ENCODE data around the gene TRIM66. TPM values are rescaled to one million over a fixed set of nuclear protein-coding genes. Genes with fewer than 3 reads are reported as not detected.

Gene TRIM66
- total RNA-seq, 2 donors from 2014 or later = 11.2 to 37.2 TPM

DNA sequence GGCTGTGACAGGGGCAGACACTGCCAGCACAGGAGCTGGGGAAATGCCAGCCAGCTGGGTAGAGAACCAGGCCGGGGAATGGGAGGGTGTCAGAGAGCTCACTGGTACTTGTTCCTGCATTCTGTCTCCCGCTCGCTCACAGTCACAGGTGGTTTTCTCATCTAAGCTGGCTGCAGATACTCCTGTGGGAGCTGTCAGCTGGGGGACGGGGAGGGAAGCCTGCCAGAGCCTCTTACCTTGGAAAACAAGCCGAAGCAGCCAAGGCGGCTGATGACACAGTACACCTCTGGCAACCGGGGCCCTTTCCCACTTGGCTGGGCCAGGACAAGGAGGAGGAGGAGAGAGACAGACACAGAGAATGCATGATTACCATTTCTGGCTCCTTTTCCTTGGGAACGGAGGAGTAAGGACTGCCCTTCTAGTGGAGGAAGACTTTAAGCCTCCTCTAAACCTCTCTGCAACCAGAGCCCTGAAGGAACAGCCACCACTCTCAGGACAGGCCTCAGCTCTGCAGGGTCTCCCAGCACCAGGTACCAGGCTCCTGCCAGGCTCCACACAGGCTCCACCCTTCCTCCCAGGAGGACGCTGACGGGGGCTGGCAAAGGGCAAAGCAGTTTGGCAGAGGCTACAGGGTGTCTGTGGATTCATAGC, 25.2 kb upstream of the TRIM66 start:
- H3K36me3 ChIP-seq (replicated peaks in 1 of 2; ENCODE audit: insufficient read depth in 1 of 2, low read depth in 2 of 2) = peaks cover 0 to 2% of the 10 kb centered on the region in 2 donors
- intact Hi-C loops (cut with DNase I) = loop anchor here (10.0 kb wide), 1 partner anchor 97 kb away; no protein-coding TSS in a partner anchor
- DNase-seq (peak; percentile 90 to 98 (median 96)), ATAC-seq (peak; percentile 88)
- H3K27ac ChIP-seq = peak overlapping the region; percentile 66 to 81 (median 72)
- H3K4me3 ChIP-seq = no peak overlapping the region
- peaks cover 37% of the 10 kb centered on the region for H3K4me1 ChIP-seq
- H3K27me3 ChIP-seq = no peaks in the 10 kb centered on the region
- H3K9me3 ChIP-seq = no peaks in the 10 kb centered on the region
- WGBS, 2 donors = 3 to 19% methylated on average over 5 to 10 of the region's 10 CpGs
- TF ChIP-seq, protein P1, sequence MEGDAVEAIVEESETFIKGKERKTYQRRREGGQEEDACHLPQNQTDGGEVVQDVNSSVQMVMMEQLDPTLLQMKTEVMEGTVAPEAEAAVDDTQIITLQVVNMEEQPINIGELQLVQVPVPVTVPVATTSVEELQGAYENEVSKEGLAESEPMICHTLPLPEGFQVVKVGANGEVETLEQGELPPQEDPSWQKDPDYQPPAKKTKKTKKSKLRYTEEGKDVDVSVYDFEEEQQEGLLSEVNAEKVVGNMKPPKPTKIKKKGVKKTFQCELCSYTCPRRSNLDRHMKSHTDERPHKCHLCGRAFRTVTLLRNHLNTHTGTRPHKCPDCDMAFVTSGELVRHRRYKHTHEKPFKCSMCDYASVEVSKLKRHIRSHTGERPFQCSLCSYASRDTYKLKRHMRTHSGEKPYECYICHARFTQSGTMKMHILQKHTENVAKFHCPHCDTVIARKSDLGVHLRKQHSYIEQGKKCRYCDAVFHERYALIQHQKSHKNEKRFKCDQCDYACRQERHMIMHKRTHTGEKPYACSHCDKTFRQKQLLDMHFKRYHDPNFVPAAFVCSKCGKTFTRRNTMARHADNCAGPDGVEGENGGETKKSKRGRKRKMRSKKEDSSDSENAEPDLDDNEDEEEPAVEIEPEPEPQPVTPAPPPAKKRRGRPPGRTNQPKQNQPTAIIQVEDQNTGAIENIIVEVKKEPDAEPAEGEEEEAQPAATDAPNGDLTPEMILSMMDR (IDR thresholded peaks at IDR 0.05) = no peak
- TF ChIP-seq POLR2A (IDR thresholded peaks at IDR 0.05) = no peak

DNA sequence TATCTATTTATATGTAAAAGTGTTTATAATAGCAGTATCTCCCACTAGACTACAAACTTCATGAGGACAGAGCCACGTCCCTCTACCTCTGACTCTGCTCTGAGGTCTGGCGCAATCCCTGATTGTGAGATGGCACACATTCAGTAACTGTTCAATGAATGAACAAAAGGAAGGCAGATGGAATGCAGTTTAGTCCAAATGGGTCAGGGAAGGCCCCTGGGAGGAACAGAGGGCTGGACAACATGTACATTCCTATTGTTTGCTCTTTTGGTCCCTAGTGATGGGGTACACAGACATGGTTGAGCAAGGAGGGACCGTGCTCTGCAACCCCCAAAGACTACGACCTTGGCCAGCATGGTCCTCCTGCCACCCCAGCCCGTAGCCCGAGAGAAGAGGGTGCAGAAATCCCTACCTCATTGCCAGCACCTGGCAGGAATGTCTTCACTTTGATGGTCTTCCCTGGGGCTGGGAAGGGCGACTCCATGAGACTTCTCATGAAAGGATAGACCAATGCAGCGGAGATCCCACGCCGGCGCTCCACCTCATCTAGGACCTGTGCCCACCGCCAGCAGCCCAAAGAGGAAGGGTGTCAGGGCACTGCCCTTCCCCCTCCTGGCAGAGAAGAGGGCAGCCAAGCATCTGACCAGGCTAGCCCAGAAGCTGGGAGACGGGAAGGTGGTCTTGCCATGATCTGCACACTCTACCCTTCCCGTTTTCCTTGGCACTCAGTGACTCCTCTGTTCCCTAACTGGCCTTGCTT, 24.4 kb upstream of the TRIM66 start:
- Histone ChIP-seq H3K27me3 (no peaks in the 10 kb centered on the region), H3K27ac (peak overlapping the region; percentile 46 to 81 (median 72)), H3K36me3 (replicated peaks in 1 of 2; ENCODE audit: insufficient read depth in 1 of 2, low read depth in 2 of 2) (no peaks in the 10 kb centered on the region), H3K4me3 (no peak overlapping the region), H3K4me1 (peaks cover 37% of the 10 kb centered on the region), H3K9me3 (no peaks in the 10 kb centered on the region)
- TF ChIP-seq, protein P1 (IDR thresholded peaks at IDR 0.05) = no peak
- TF ChIP-seq POLR2A (IDR thresholded peaks at IDR 0.05) = no peak
- ATAC-seq (no peak), DNase-seq (no peak)
- WGBS, 2 donors = 88 to 89% methylated on average over 6 to 14 of the region's 14 CpGs
- intact Hi-C loops (cut with DNase I) = loop anchor here (10.0 kb wide), 1 partner anchor 98 kb away; no protein-coding TSS in a partner anchor

DNA sequence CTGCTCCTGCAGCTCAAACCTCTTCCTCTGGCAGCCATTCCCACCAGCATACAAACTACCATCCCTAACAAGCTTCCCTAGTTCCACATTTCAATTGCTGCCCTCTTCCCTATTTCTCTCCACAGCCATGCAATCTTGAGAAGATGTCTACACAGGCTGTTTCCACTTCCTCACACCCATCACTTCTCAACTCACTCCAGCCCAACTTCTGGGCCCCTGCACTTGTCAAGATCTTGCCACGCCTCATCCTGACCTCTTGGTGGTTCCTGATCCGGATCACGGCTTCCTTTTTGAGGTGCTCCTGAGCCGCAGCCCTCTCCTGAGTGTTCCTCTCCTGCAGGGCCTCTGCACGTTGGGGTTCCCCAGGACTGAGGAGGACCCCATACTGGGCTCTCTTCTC, 22.7 kb upstream of the TRIM66 start:
- DNase-seq = no peak
- no peaks in the 10 kb centered on the region for H3K36me3 ChIP-seq (replicated peaks in 1 of 2; ENCODE audit: insufficient read depth in 1 of 2, low read depth in 2 of 2)
- H3K4me3 ChIP-seq = no peak overlapping the region
- ATAC-seq = no peak
- WGBS, 2 donors = 74 to 85% methylated on average over 5 of the region's 5 CpGs
- TF ChIP-seq, protein P1 (IDR thresholded peaks at IDR 0.05) = no peak
- TF ChIP-seq POLR2A (IDR thresholded peaks at IDR 0.05) = no peak
- no peaks in the 10 kb centered on the region for H3K9me3 ChIP-seq
- peaks cover 40% of the 10 kb centered on the region for H3K4me1 ChIP-seq
- H3K27ac ChIP-seq = no peak overlapping the region
- H3K27me3 ChIP-seq = no peaks in the 10 kb centered on the region
- intact Hi-C loops (cut with DNase I) = loop anchor here (10.0 kb wide), 1 partner anchor 100 kb away; no protein-coding TSS in a partner anchor

DNA sequence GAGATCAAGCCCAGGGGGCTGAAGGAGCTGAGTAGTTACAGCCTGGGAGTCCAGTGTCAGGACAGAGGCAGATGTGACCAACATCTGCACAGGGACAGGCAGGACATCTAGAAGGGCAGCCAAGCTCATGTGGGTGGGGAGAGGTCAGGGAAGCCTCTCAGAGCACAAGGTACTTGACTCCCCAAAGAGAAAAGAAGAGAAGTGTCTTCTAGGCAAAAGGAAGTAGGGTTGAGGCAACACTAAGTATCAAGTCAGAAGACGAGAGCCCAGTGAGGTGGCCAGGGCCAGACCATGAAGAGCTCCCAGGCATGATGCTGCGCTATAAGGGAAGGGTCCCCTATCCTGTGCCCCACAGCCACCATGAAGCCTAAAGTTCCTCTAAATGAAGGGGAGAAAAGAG, 21.7 kb upstream of the TRIM66 start:
- Histone ChIP-seq H3K36me3 (replicated peaks in 1 of 2; ENCODE audit: insufficient read depth in 1 of 2, low read depth in 2 of 2) (no peaks in the 10 kb centered on the region), H3K27me3 (no peaks in the 10 kb centered on the region), H3K9me3 (no peaks in the 10 kb centered on the region), H3K4me3 (no peak overlapping the region), H3K27ac (no peak overlapping the region), H3K4me1 (peaks cover 40% of the 10 kb centered on the region)
- intact Hi-C loops (cut with DNase I) = loop anchor here (10.0 kb wide), 1 partner anchor 101 kb away; no protein-coding TSS in a partner anchor
- TF ChIP-seq POLR2A (IDR thresholded peaks at IDR 0.05) = no peak
- TF ChIP-seq, protein P1 (IDR thresholded peaks at IDR 0.05) = no peak
- 82 to 97% methylated on average over 2 of the region's 2 CpGs for WGBS, 2 donors
- ATAC-seq (no peak), DNase-seq (no peak)

Measured in body of pancreas (tissue), 4 donors.